Liver (tissue), 9 donors: Measurements from ENCODE around the gene GMNN. TPM values are rescaled to one million over a fixed set of nuclear protein-coding genes. Genes with fewer than 3 reads are reported as not detected.
"Not testable (repeated sequence)": the region's sequence is repeated elsewhere in the genome, so short reads cannot be mapped to it uniquely, and the experiment has no call there.

ENCODE experiments used
- DNase-seq: peaks from one replicate; pipeline ENCODE4 v3.0.0-alpha.2; 2017; ENCODE audit warnings: low spot score
- H3K27ac ChIP-seq, 2 donors: one replicate each; pipeline ENCODE4 v1.7.0; 2013; ENCODE audit warnings: inconsistent platforms in 2 of 2, low read length in 2 of 2, control low read depth in 1 of 2, low read depth in 1 of 2, mild to moderate bottlenecking in 1 of 2
- H3K27me3 ChIP-seq, 4 donors: one replicate each; pipeline versions ENCODE4 v1.6.1 to v1.7.0; 2013; ENCODE audit warnings: low read length in 3 of 4, inconsistent platforms in 1 of 4, mild to moderate bottlenecking in 1 of 4, moderate library complexity in 1 of 4; ENCODE audit not compliant: control insufficient read depth in 4 of 4, insufficient read depth in 4 of 4
- H3K36me3 ChIP-seq, 4 donors: one replicate each; pipeline versions ENCODE4 v1.6.1 to v1.7.0; 2013; ENCODE audit warnings: low read length in 3 of 4, mild to moderate bottlenecking in 3 of 4, low read depth in 1 of 4, moderate library complexity in 1 of 4; ENCODE audit not compliant: control insufficient read depth in 4 of 4, insufficient read depth in 3 of 4
- H3K4me1 ChIP-seq, 4 donors: one replicate each; pipeline versions ENCODE4 v1.6.1 to v1.7.0; 2013; ENCODE audit warnings: low read length in 3 of 4, mild to moderate bottlenecking in 3 of 4, moderate library complexity in 1 of 4; ENCODE audit not compliant: control insufficient read depth in 4 of 4, insufficient read depth in 4 of 4
- H3K4me3 ChIP-seq, 3 donors: one replicate each; pipeline versions ENCODE4 v1.6.1 to v1.7.0; 2013; ENCODE audit warnings: low read length in 3 of 3, control low read depth in 1 of 3, low read depth in 1 of 3, mild to moderate bottlenecking in 1 of 3
- H3K9ac ChIP-seq, 2 donors: one replicate each; pipeline ENCODE4 v1.7.0; 2013; ENCODE audit warnings: low read length in 2 of 2, mild to moderate bottlenecking in 2 of 2, moderate library complexity in 2 of 2, control low read depth in 1 of 2, low read depth in 1 of 2
- H3K9me3 ChIP-seq, 4 donors: one replicate each; pipeline versions ENCODE4 v1.6.1 to v1.7.0; 2013; ENCODE audit warnings: low read length in 3 of 4; ENCODE audit not compliant: control insufficient read depth in 4 of 4
- CTCF ChIP-seq: fragments of 150-350 bp; IDR thresholded peaks from 2 replicates; pipeline ENCODE4 v1.5.1; 2017; ENCODE audit warnings: improper control_type of control experiment, low read depth, low read length; ENCODE audit not compliant: missing input control
- EGR1 ChIP-seq, 2 donors: IDR thresholded peaks; 2 replicates each; pipeline ENCODE4 v1.6.1; 2016 to 2018; ENCODE audit warnings: antibody characterized with exemption in 2 of 2, low read depth in 2 of 2
- FOXA1 ChIP-seq: IDR thresholded peaks from 2 replicates; pipeline ENCODE4 v1.6.1; 2016; ENCODE audit warnings: antibody characterized with exemption
- FOXA2 ChIP-seq: IDR thresholded peaks from 2 replicates; pipeline ENCODE4 v1.6.1; 2016; ENCODE audit warnings: antibody characterized with exemption
- GABPA ChIP-seq, 2 donors: IDR thresholded peaks in 1 of 2; conservative IDR thresholded peaks in 1 of 2; 2 replicates each; pipeline ENCODE4 v1.6.1; 2016; ENCODE audit warnings: antibody characterized with exemption in 2 of 2, mild to moderate bottlenecking in 1 of 2, moderate library complexity in 1 of 2
- HNF4A ChIP-seq, 2 donors: conservative IDR thresholded peaks; 2 replicates each; pipeline ENCODE4 v1.6.1; 2016; ENCODE audit warnings: antibody characterized with exemption in 2 of 2, mild to moderate bottlenecking in 2 of 2
- HNF4G ChIP-seq: IDR thresholded peaks from 2 replicates; pipeline ENCODE4 v1.6.1; 2016; ENCODE audit warnings: antibody characterized with exemption
- JUND ChIP-seq, 2 donors: IDR thresholded peaks; 2 replicates each; pipeline ENCODE4 v1.6.1; 2016; ENCODE audit warnings: antibody characterized with exemption in 2 of 2
- NR2F2 ChIP-seq: IDR thresholded peaks from 2 replicates; pipeline ENCODE4 v1.6.1; 2016; ENCODE audit warnings: antibody characterized with exemption
- RAD21 ChIP-seq, 2 donors: IDR thresholded peaks; 2 replicates each; pipeline ENCODE4 v1.6.1; 2016; ENCODE audit warnings: antibody characterized with exemption in 2 of 2, mild to moderate bottlenecking in 2 of 2
- RXRA ChIP-seq, 2 donors: IDR thresholded peaks; 2 replicates each; pipeline ENCODE4 v1.6.1; 2017 to 2018; ENCODE audit warnings: antibody characterized with exemption in 2 of 2, mild to moderate bottlenecking in 1 of 2
- SP1 ChIP-seq: IDR thresholded peaks from 2 replicates; pipeline ENCODE4 v1.6.1; 2018; ENCODE audit warnings: antibody characterized with exemption, mild to moderate bottlenecking
- TAF1 ChIP-seq: conservative IDR thresholded peaks from 2 replicates; pipeline ENCODE4 v1.6.1; 2016; ENCODE audit warnings: antibody characterized with exemption, mild to moderate bottlenecking
- WGBS: extraction: QIAGEN DNeasy Blood & Tissue Kit; methylation state at CpG from one replicate; pipeline ENCODE4 v1.1.7; 2013; 5-methylcytosine and 5-hydroxymethylcytosine counted together
- polyA plus RNA-seq, 2 donors: library from polyadenylated mRNA; stranded (reverse) in 1 of 2; unstranded in 1 of 2; fragments of 200-250 nt in 1 of 2; fragments of >200 nt in 1 of 2; fragmentation: Nextera tagmentation in 1 of 2; extraction: Ambion mirVana in 1 of 2; gene quantifications; one replicate each; pipeline versions ENCODE4 v1.2.1 to v1.2.3, GENCODE V29; 2013 to 2015
- total RNA-seq, 2 donors: library from RNA; depleted of rRNA; stranded (reverse); fragments of >200 nt; gene quantifications; one replicate each; pipeline ENCODE4 v1.2.3, GENCODE V29; 2014
- TF ChIP-seq, protein P1 (sequence below): IDR thresholded peaks from 2 replicates; pipeline ENCODE4 v1.6.1; 2016; ENCODE audit warnings: antibody characterized with exemption
- TF ChIP-seq, protein P2 (sequence below): IDR thresholded peaks from 2 replicates; pipeline ENCODE4 v1.6.1; 2016; ENCODE audit warnings: antibody characterized with exemption
- TF ChIP-seq, protein P3 (sequence below): IDR thresholded peaks from 2 replicates; pipeline ENCODE4 v1.6.1; 2016; ENCODE audit warnings: antibody characterized with exemption, mild to moderate bottlenecking
- donor health status: healthy.
- donor health status: healthy.
- donor health status: healthy.
- donor health status: healthy.
- donor health status: healthy.

GMNN gene
- total and polyA plus RNA-seq, 4 donors, result 8.4 to 34.9 (median 11.0) TPM

GRCh38 chr6:24753545-24753944, 21.2 kb upstream of the GMNN start:
- no peak overlapping the region for H3K9ac ChIP-seq
- no peaks in the 10 kb centered on the region for H3K9me3 ChIP-seq
- no peaks in the 10 kb centered on the region for H3K4me1 ChIP-seq
- H3K4me3 ChIP-seq, result no peak overlapping the region
- TF ChIP-seq HNF4G (no peak), TAF1 (no peak), JUND (IDR thresholded peaks at IDR 0.05) (no peak), SP1 (no peak), EGR1 (IDR thresholded peaks at IDR 0.05; ENCODE audit: low read depth in 2 of 2) (no peak), RXRA (IDR thresholded peaks at IDR 0.05) (no peak), NR2F2 (no peak), FOXA2 (no peak), FOXA1 (no peak), CTCF (no peak), HNF4A (conservative IDR thresholded peaks at IDR 0.05) (no peak), GABPA (IDR thresholded peaks at IDR 0.05 in 1 of 2, conservative IDR thresholded peaks at IDR 0.05 in 1 of 2) (no peak), RAD21 (IDR thresholded peaks at IDR 0.05) (no peak)
- TF ChIP-seq, protein P1, sequence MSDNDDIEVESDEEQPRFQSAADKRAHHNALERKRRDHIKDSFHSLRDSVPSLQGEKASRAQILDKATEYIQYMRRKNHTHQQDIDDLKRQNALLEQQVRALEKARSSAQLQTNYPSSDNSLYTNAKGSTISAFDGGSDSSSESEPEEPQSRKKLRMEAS, result no peak
- TF ChIP-seq, protein P2, sequence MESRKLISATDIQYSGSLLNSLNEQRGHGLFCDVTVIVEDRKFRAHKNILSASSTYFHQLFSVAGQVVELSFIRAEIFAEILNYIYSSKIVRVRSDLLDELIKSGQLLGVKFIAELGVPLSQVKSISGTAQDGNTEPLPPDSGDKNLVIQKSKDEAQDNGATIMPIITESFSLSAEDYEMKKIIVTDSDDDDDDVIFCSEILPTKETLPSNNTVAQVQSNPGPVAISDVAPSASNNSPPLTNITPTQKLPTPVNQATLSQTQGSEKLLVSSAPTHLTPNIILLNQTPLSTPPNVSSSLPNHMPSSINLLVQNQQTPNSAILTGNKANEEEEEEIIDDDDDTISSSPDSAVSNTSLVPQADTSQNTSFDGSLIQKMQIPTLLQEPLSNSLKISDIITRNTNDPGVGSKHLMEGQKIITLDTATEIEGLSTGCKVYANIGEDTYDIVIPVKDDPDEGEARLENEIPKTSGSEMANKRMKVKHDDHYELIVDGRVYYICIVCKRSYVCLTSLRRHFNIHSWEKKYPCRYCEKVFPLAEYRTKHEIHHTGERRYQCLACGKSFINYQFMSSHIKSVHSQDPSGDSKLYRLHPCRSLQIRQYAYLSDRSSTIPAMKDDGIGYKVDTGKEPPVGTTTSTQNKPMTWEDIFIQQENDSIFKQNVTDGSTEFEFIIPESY, result no peak
- TF ChIP-seq, protein P3, sequence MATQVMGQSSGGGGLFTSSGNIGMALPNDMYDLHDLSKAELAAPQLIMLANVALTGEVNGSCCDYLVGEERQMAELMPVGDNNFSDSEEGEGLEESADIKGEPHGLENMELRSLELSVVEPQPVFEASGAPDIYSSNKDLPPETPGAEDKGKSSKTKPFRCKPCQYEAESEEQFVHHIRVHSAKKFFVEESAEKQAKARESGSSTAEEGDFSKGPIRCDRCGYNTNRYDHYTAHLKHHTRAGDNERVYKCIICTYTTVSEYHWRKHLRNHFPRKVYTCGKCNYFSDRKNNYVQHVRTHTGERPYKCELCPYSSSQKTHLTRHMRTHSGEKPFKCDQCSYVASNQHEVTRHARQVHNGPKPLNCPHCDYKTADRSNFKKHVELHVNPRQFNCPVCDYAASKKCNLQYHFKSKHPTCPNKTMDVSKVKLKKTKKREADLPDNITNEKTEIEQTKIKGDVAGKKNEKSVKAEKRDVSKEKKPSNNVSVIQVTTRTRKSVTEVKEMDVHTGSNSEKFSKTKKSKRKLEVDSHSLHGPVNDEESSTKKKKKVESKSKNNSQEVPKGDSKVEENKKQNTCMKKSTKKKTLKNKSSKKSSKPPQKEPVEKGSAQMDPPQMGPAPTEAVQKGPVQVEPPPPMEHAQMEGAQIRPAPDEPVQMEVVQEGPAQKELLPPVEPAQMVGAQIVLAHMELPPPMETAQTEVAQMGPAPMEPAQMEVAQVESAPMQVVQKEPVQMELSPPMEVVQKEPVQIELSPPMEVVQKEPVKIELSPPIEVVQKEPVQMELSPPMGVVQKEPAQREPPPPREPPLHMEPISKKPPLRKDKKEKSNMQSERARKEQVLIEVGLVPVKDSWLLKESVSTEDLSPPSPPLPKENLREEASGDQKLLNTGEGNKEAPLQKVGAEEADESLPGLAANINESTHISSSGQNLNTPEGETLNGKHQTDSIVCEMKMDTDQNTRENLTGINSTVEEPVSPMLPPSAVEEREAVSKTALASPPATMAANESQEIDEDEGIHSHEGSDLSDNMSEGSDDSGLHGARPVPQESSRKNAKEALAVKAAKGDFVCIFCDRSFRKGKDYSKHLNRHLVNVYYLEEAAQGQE, result no peak
- H3K27ac ChIP-seq, result no peak overlapping the region
- 78% methylated on average over 2 of the region's 2 CpGs for WGBS
- H3K27me3 ChIP-seq, result no peaks in the 10 kb centered on the region
- DNase-seq, result no peak
- no peaks in the 10 kb centered on the region for H3K36me3 ChIP-seq

DNA sequence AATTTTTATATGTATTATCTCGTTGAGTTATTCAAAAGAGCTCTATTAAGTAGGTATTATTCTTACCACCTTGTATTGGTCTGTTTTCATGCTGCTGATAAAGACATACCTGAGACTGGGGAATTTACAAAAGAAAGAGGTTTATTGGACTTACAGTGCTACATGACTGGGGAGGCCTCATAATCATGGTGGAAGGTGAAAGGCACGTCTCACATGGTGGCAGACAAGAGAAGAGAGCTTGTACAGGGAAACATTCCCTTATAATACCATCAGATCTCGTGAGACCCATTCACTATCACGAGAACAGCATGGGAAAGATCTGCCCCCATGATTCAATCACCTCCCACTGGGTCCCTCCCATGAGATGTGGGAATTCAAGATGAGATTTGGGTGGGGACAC, 20.4 kb upstream of the GMNN start:
- not testable (repeated sequence) for H3K27ac ChIP-seq, H3K4me1 ChIP-seq, H3K4me3 ChIP-seq, DNase-seq, H3K9me3 ChIP-seq, H3K36me3 ChIP-seq, H3K27me3 ChIP-seq, H3K9ac ChIP-seq
- 91% methylated on average over 4 of the region's 4 CpGs for WGBS
